A549 (cell line): ENCODE results near the gene KDELR1. TPM values are rescaled to one million over a fixed set of nuclear protein-coding genes. Genes with fewer than 3 reads are reported as not detected.

Experiments used
- ATAC-seq, 2 experiments: fragments of 200-7000 bp in 1 of 2; fragments of >200 bp in 1 of 2; cut with Nextera tagmentation in 1 of 2; cut with Tn5 transposase in 1 of 2; 3 replicates each; pipeline versions ENCODE4 v1.8.0 to v1.9.1; 2018 to 2020; ENCODE audit warnings: mild to moderate bottlenecking in 1 of 2, moderate library complexity in 1 of 2
- CTCF ChIA-PET: fragments of 300-600 bp; sonication (Branson Sonifier 250); formaldehyde crosslinking; extraction: SDS; loops from one replicate; lab custom pipeline; 2021; ENCODE audit warnings: antibody characterized with exemption, inconsistent platforms; lab: Yijun Ruan, JAX
- POLR2A ChIA-PET: fragments of 350-600 bp; formaldehyde crosslinking; extraction: SDS; loops from one replicate; lab custom pipeline; 2021; ENCODE audit warnings: antibody characterized with exemption, inconsistent platforms; lab: Yijun Ruan, JAX
- DNase-seq, 2 experiments: peaks; one replicate each; pipeline versions ENCODE4 v3.0.0 to v3.0.0-alpha.2; 2011 to 2016; ENCODE audit warnings: low read depth in 1 of 2, low spot score in 1 of 2
- FAIRE-seq: peaks from 2 replicates; lab custom pipeline; 2011; peaks lifted over from hg19 to GRCh38; lab: Jason Lieb, UNC
- H3K27ac ChIP-seq, 2 experiments: fragments of >200 bp; sonication (Bioruptor Twin); formaldehyde crosslinking; 3 replicates each; pipeline ENCODE4 v1.5.1; 2016 to 2017
- H3K4me1 ChIP-seq: fragments of >200 bp; sonication (Bioruptor Twin); formaldehyde crosslinking; 3 replicates; pipeline ENCODE4 v1.6.1; 2016
- H3K4me2 ChIP-seq: fragments of >200 bp; sonication (Bioruptor Twin); formaldehyde crosslinking; 3 replicates; pipeline ENCODE4 v1.6.1; 2016
- H3K4me3 ChIP-seq: fragments of >200 bp; sonication (Bioruptor Twin); formaldehyde crosslinking; 3 replicates; pipeline ENCODE4 v1.5.1; 2016
- H3K9me3 ChIP-seq: fragments of >200 bp; sonication (Bioruptor Twin); formaldehyde crosslinking; 3 replicates; pipeline ENCODE4 v1.6.1; 2016
- BHLHE40 ChIP-seq: IDR thresholded peaks from 2 replicates; pipeline ENCODE4 v1.6.1; 2012; ENCODE audit warnings: low read depth, low read length, inconsistent platforms
- CTCF ChIP-seq: fragments of >200 bp; sonication (Bioruptor Twin); formaldehyde crosslinking; IDR thresholded peaks from 3 replicates; pipeline ENCODE4 v1.5.1; 2016
- EHF ChIP-seq: fragments of 250-450 bp; sonication (Bioruptor Pico); IDR thresholded peaks from 2 replicates; pipeline ENCODE4 v1.5.0; 2020; ENCODE audit warnings: mild to moderate bottlenecking
- EHMT2 ChIP-seq: fragments of 200-600 bp; sonication (generic); IDR thresholded peaks from 2 replicates; pipeline ENCODE4 v1.6.1; 2016; ENCODE audit warnings: antibody characterized with exemption, low read depth, mild to moderate bottlenecking, moderate library complexity
- FOSB ChIP-seq: fragments of 250-450 bp; sonication (Bioruptor Pico); IDR thresholded peaks from 2 replicates; pipeline ENCODE4 v1.5.0; 2020; ENCODE audit warnings: mild to moderate bottlenecking, moderate library complexity
- FOXS1 ChIP-seq: fragments of 250-450 bp; sonication (Bioruptor Pico); IDR thresholded peaks from 2 replicates; pipeline ENCODE4 v1.5.0; 2020; ENCODE audit warnings: mild to moderate bottlenecking, moderate library complexity
- HDAC2 ChIP-seq: fragments of 200-600 bp; sonication (generic); IDR thresholded peaks from 2 replicates; pipeline ENCODE4 v1.6.1; 2016
- HOXB13 ChIP-seq: fragments of 250-450 bp; sonication (Bioruptor Pico); IDR thresholded peaks from 2 replicates; pipeline ENCODE4 v1.5.0; 2020; ENCODE audit warnings: low read depth, mild to moderate bottlenecking, moderate library complexity
- KDM1A ChIP-seq: fragments of 200-600 bp; sonication (generic); IDR thresholded peaks from 2 replicates; pipeline ENCODE4 v1.6.1; 2016; ENCODE audit warnings: low read depth, mild to moderate bottlenecking
- KDM5A ChIP-seq: fragments of 200-600 bp; sonication (generic); IDR thresholded peaks from 2 replicates; pipeline ENCODE4 v1.6.1; 2016; ENCODE audit warnings: antibody characterized with exemption, mild to moderate bottlenecking
- MAZ ChIP-seq: fragments of 150-350 bp; IDR thresholded peaks from 2 replicates; pipeline ENCODE4 v1.6.1; 2014; ENCODE audit warnings: antibody characterized with exemption, low read depth, low read length, borderline replicate concordance
- PBX3 ChIP-seq: IDR thresholded peaks from 2 replicates; pipeline ENCODE4 v1.6.1; 2012
- PHF8 ChIP-seq: fragments of 200-600 bp; sonication (generic); IDR thresholded peaks from 2 replicates; pipeline ENCODE4 v1.6.1; 2016; ENCODE audit warnings: low read depth, mild to moderate bottlenecking, antibody characterized with exemption, moderate library complexity, borderline replicate concordance
- POLR2AphosphoS2 ChIP-seq: conservative IDR thresholded peaks from 2 replicates; pipeline ENCODE4 v1.6.1; 2012; ENCODE audit warnings: low read length, improper control_type of control experiment, inconsistent platforms
- REST ChIP-seq: fragments of 200-600 bp; sonication (generic); IDR thresholded peaks from 2 replicates; pipeline ENCODE4 v1.6.1; 2016; ENCODE audit warnings: antibody characterized with exemption, mild to moderate bottlenecking, moderate library complexity
- RFX5 ChIP-seq: fragments of 450-650 bp; IDR thresholded peaks from 2 replicates; pipeline ENCODE4 v1.7.1; 2014; ENCODE audit warnings: antibody characterized with exemption, mild to moderate bottlenecking, moderate library complexity
- SMC3 ChIP-seq: fragments of >200 bp; sonication (Bioruptor Twin); formaldehyde crosslinking; IDR thresholded peaks from 3 replicates; pipeline ENCODE4 v1.6.1; 2018; ENCODE audit warnings: inconsistent platforms
- SREBF2 ChIP-seq: fragments of 450-650 bp; IDR thresholded peaks from 2 replicates; pipeline ENCODE4 v1.6.1; 2014; ENCODE audit warnings: mild to moderate bottlenecking, moderate library complexity
- TFCP2L1 ChIP-seq: fragments of 250-450 bp; sonication (Bioruptor Pico); IDR thresholded peaks from 2 replicates; pipeline ENCODE4 v1.5.0; 2021; ENCODE audit warnings: mild to moderate bottlenecking
- USF2 ChIP-seq: fragments of 450-650 bp; IDR thresholded peaks from 2 replicates; pipeline ENCODE4 v1.6.1; 2014; ENCODE audit warnings: antibody characterized with exemption
- ZNF302 ChIP-seq: fragments of 250-450 bp; sonication (Bioruptor Pico); IDR thresholded peaks from 2 replicates; pipeline ENCODE4 v1.9.0; 2021; ENCODE audit warnings: inconsistent platforms, mild to moderate bottlenecking, moderate library complexity
- ZSCAN20 ChIP-seq: fragments of 250-450 bp; sonication (Bioruptor Pico); IDR thresholded peaks from 2 replicates; pipeline ENCODE4 v1.8.0; 2022; ENCODE audit warnings: mild to moderate bottlenecking, moderate library complexity
- WGBS: methylation state at CpG from one replicate; pipeline ENCODE4 v1.1.6; 2017; ENCODE audit errors: missing lambda C conversion rate; 5-methylcytosine and 5-hydroxymethylcytosine counted together
- polyA plus RNA-seq, 4 experiments: library from polyadenylated mRNA; depleted of rRNA in 3 of 4; stranded (reverse); fragments of >200 nt; fragmentation: RNase III in 1 of 4; extraction: RNeasy Plus Mini Kit Qiagen cat#74134 plus additional on column Dnase treatment in 1 of 4; gene quantifications; 2 replicates in 3 of 4; 3 replicates in 1 of 4; pipeline ENCODE4 v1.2.3, GENCODE V29; 2011 to 2017
- TF ChIP-seq, protein P1 (sequence below): fragments of 150-350 bp; IDR thresholded peaks from 2 replicates; pipeline ENCODE4 v1.6.1; 2014; ENCODE audit warnings: low read depth, mild to moderate bottlenecking, low read length

Gene KDELR1
- polyA plus RNA-seq, 2 of the 4 experiments (the other 2 are of a cell fraction), result 200 to 302 TPM

DNA sequence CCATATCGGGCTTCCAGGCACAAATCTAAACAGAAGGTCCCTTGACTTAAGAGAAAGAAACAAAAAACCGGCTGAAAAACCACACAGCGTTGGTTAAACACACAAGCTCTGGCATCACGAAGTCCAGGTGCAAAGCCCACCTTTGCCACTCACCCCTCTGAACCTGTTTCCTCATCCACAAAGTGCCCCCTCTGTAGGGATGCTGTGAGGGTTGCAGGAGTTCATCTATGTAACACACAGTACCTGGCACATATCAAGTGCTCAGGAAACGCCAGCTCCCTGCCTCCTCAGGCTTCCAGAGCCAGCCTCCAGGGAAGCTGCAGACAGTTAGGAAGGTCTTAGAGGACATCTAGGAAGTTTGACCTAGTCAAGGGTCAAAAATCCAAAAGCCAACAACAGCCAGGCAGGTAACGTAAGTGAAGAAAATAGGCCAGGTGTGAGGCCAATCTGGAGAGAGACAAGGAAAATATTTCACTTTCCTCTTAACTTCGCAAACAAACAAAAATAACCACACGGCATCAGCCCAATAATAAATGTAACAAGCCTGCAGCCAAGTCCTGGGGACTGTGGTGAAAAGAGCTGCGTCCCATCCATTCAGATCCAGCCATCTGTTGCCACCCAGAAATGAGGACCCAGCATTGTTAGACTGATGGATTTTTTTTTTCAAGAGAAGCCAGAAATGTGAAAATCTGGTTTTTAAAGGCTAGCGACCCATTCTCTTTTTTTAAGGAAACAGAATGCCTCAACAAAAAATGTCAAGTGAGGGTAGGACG is 10.0 kb downstream of the KDELR1 start:
- 89% methylated on average over 11 of the region's 11 CpGs for WGBS
- no peak for DNase-seq
- no peak overlapping the region for H3K4me3 ChIP-seq
- POLR2A ChIA-PET, result interaction anchor here (1.2 kb wide), 2 partner anchors 18 kb away, joined by 3 to 9 read pairs; partner anchors contain the start of genes SYNGR4 and TMEM143
- no peak overlapping the region for H3K4me2 ChIP-seq
- ATAC-seq, result peak; percentile 22 to 48; a peak in 1 of 6 replicates
- no peaks in the 10 kb centered on the region for H3K9me3 ChIP-seq
- no peak for FAIRE-seq
- no peak overlapping the region for H3K27ac ChIP-seq
- no peaks in the 10 kb centered on the region for H3K4me1 ChIP-seq
- CTCF ChIA-PET, result interaction anchor here (0.5 to 3.1 kb wide), 5 partner anchors 10 to 113 kb away, joined by 3 to 20 read pairs (median 4); partner anchors contain the start of gene KDELR1
- TF ChIP-seq BHLHE40, result no peak
- TF ChIP-seq RFX5, result no peak
- TF ChIP-seq SREBF2, result no peak
- TF ChIP-seq ZNF302, result no peak
- TF ChIP-seq KDM1A, result no peak
- no peak for TF ChIP-seq REST
- no peak for TF ChIP-seq FOXS1
- no peak for TF ChIP-seq SMC3
- no peak for TF ChIP-seq KDM5A
- no peak for TF ChIP-seq POLR2AphosphoS2
- TF ChIP-seq USF2, result no peak
- no peak for TF ChIP-seq FOSB (CRISPR knock-in tag)
- TF ChIP-seq HDAC2, result no peak
- TF ChIP-seq MAZ, result no peak
- no peak for TF ChIP-seq PHF8
- no peak for TF ChIP-seq PBX3
- TF ChIP-seq HOXB13 (CRISPR knock-in tag), result no peak
- no peak for TF ChIP-seq TFCP2L1 (CRISPR knock-in tag)

- 72% methylated on average over 5 of the region's 5 CpGs for WGBS
Observed at GRCh38 chr19:48379058-48379457, 12.3 kb downstream of the KDELR1 start.

More at GRCh38 chr19:48379058-48379457, 12.3 kb downstream of the KDELR1 start:
- Histone ChIP-seq H3K4me1 (no peaks in the 10 kb centered on the region), H3K4me2 (no peak overlapping the region), H3K4me3 (no peak overlapping the region), H3K27ac (no peak overlapping the region), H3K9me3 (no peaks in the 10 kb centered on the region)
- TF ChIP-seq EHF, result no peak
- no peak for TF ChIP-seq EHMT2
- TF ChIP-seq SMC3, result no peak
- TF ChIP-seq ZSCAN20 (CRISPR knock-in tag), result no peak
- TF ChIP-seq, protein P1, sequence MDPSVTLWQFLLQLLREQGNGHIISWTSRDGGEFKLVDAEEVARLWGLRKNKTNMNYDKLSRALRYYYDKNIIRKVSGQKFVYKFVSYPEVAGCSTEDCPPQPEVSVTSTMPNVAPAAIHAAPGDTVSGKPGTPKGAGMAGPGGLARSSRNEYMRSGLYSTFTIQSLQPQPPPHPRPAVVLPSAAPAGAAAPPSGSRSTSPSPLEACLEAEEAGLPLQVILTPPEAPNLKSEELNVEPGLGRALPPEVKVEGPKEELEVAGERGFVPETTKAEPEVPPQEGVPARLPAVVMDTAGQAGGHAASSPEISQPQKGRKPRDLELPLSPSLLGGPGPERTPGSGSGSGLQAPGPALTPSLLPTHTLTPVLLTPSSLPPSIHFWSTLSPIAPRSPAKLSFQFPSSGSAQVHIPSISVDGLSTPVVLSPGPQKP, result no peak
- no peak for TF ChIP-seq REST
- no peak for TF ChIP-seq CTCF
- no peak; a peak in 2 of 6 replicates for ATAC-seq
- DNase-seq, result no peak
- no peak for FAIRE-seq
- CTCF ChIA-PET, result interaction anchor here (0.6 to 3.1 kb wide), 4 partner anchors 9 to 45 kb away, joined by 3 to 20 read pairs (median 5); partner anchors contain the start of gene KDELR1
- POLR2A ChIA-PET, result no interaction called here
